ENCODE measurements around the gene MDK. TPM values are rescaled to one million over a fixed set of nuclear protein-coding genes. Genes with fewer than 3 reads are reported as not detected.
A peak's percentile ranks its signal among the peaks of the same experiment; 100 is the strongest.

The MDK gene
- total RNA-seq (1 to 10 TPM; 7.2 to 8.0 TPM), polyA plus RNA-seq (under 1 TPM in 1 of 3 donors, not detected in 2; 0.52 TPM), total RNA-seq (0.93 to 3.8 (median 2.6) reads per million in 6 experiments)

GRCh38 chr11:46381048-46381818 is at the start of gene MDK:
Gene MDK, plus strand, starts transcription at chr11:46381669. Its CDS starts 389 bp downstream, at chr11:46382058.
- Mint-ChIP-seq H3K4me3 (peak within 1 kb of the TSS; percentile 71 to 89 (median 82)), H3K27me3 (peaks cover 5 to 17% (median 11%) of the 10 kb centered on the region in 5 donors)

DNA sequence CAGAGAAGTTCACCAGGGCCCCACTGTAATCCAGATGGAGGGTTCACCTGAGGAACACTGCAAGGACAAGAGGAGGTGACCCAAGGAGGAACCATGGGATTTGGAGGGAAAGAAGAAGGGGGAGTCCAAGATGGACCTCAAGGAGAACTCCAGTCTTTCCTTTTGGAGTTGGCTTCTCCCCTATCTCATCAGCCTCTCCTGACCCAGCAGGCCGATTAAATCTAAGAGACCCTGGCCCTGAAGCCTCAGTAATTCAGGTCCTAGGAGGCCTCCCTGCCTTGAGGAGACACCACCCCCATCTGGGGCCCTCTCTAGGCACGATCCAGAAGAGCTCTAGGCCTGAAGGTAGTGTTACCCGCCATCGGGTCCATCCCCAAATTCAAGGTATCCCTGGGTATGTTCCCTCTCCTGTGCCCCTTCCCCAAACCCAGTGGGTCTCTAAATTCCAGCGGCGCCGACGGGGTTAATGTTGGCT is 49.3 kb upstream of the MDK start:
- Mint-ChIP-seq H3K4me3 (peak overlapping the region; percentile 74 to 96 (median 87)), H3K9me3 (no peaks in the 10 kb centered on the region), H3K27ac (peak overlapping the region; percentile 71 to 99 (median 96)), H3K4me1 (peaks cover 29 to 73% (median 64%) of the 10 kb centered on the region in 4 donors), H3K36me3 (peaks cover 0 to 7% (median 0%) of the 10 kb centered on the region in 3 donors), H3K27me3 (peaks cover 0 to 18% (median 0%) of the 10 kb centered on the region in 5 donors)
- POLR2A ChIA-PET: interaction anchor here (0.7 to 9.1 kb wide), 10 partner anchors 8 to 89 kb away, joined by 3 to 303 read pairs (median 4); partner anchors contain the start of gene DGKZ
- peak in 1 of 2 donors; percentile 4 for ATAC-seq
- DNase-seq: no peak

More at GRCh38 chr11:46381048-46381818, at the start of gene MDK:
- H3K9me3 Mint-ChIP-seq: no peaks in the 10 kb centered on the region
- H3K27ac Mint-ChIP-seq: peak within 1 kb of the TSS in 8 of 10 donors; percentile 15 to 85 (median 76)
- H3K36me3 Mint-ChIP-seq: peaks cover 0 to 25% (median 10%) of the 10 kb centered on the region in 3 donors
- POLR2A ChIA-PET: interaction anchor here (1.1 to 2.2 kb wide), 5 partner anchors 13 to 36 kb away, joined by 3 to 9 read pairs (median 4); no protein-coding TSS in a partner anchor
- peaks cover 12 to 23% (median 16%) of the 10 kb centered on the region in 4 donors for H3K4me1 Mint-ChIP-seq
- DNase-seq (no peak), ATAC-seq (peak; percentile 24 to 33)

- peaks cover 27 to 73% (median 68%) of the 10 kb centered on the region in 4 donors for H3K4me1 Mint-ChIP-seq
- ATAC-seq (peak; percentile 33 to 54), DNase-seq (peak in 9 of 10 donors; percentile 38 to 74 (median 52))
- peaks cover 0 to 18% (median 0%) of the 10 kb centered on the region in 5 donors for H3K27me3 Mint-ChIP-seq
- peak overlapping the region; percentile 78 to 96 (median 92) for H3K4me3 Mint-ChIP-seq
- POLR2A ChIA-PET: interaction anchor here (0.6 to 9.1 kb wide), 11 partner anchors 8 to 90 kb away, joined by 3 to 303 read pairs (median 4); partner anchors contain the start of gene DGKZ
- peak overlapping the region; percentile 83 to 99 (median 96) for H3K27ac Mint-ChIP-seq
- H3K36me3 Mint-ChIP-seq: peaks cover 0 to 7% (median 0%) of the 10 kb centered on the region in 3 donors
- H3K9me3 Mint-ChIP-seq: no peaks in the 10 kb centered on the region
Measured at GRCh38 chr11:46332568-46333393, 48.7 kb upstream of the MDK start.

DNA sequence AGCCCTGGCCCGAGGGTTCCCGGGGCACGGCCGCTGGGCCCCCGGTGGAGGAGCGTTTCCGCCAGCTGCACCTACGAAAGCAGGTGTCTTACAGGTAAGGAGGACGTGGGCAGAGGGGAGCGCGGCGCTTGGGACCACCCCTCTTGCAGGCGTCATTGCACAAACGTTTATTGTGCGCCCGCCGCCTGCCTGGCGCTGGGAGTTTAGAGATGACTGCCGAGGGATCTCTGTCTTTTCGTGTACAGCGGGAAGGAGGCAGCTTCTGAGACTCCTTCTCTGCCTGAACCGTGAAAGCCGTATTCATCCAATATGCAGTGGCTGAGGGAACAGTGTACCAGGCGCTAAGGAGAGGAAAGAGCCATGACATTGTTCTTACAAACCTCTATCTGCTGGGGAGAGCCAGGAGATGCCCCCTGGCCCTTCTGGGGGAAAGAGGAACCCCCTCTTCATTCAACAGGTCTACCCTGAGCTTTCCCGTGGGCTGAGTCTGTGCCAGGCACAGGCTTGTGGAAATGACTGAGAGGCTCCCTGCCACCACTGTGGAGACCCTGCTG is 48.0 kb upstream of the MDK start:
- Mint-ChIP-seq H3K27ac (peak overlapping the region; percentile 69 to 94 (median 89)), H3K4me3 (peak overlapping the region; percentile 78 to 95 (median 88)), H3K9me3 (no peaks in the 10 kb centered on the region), H3K36me3 (peaks cover 0 to 9% (median 0%) of the 10 kb centered on the region in 3 donors), H3K27me3 (peaks cover 0 to 18% (median 0%) of the 10 kb centered on the region in 5 donors), H3K4me1 (peaks cover 27 to 75% (median 70%) of the 10 kb centered on the region in 4 donors)
- DNase-seq: peak in 6 of 10 donors; percentile 33 to 54 (median 45)
- POLR2A ChIA-PET: interaction anchor here (0.6 to 9.1 kb wide), 5 partner anchors 14 to 69 kb away, joined by 4 to 303 read pairs (median 6); partner anchors contain the start of gene DGKZ
- ATAC-seq: peak; percentile 19 to 29

DNA sequence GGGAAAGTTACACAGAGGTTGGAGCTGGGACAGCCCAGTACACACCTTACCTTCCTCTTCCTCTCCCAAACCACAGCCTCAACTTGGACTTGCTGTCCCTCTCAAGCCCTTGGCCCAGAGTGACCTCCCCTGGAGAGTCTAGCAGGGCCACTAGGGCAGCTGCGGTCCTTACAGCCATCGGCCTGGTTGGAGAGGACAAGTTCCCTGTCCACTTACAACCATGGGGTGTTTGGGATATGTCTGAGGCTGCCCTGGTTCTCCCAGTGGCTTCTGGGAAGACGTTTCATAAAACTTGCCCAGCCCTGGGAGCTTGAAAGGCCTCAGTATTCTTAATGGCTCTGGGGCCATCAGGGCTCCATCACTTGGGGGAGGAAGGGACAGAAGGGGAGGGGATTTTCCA is 47.3 kb upstream of the MDK start:
- Mint-ChIP-seq H3K27ac (peak overlapping the region in 6 of 10 donors; percentile 27 to 94 (median 80)), H3K4me1 (peaks cover 28 to 82% (median 74%) of the 10 kb centered on the region in 4 donors), H3K4me3 (peak overlapping the region; percentile 78 to 95 (median 88)), H3K27me3 (peaks cover 0 to 18% (median 0%) of the 10 kb centered on the region in 5 donors), H3K36me3 (peaks cover 0 to 9% (median 0%) of the 10 kb centered on the region in 3 donors), H3K9me3 (no peaks in the 10 kb centered on the region)
- POLR2A ChIA-PET: interaction anchor here (6.4 to 9.1 kb wide), 2 partner anchors 15 kb away, joined by 85 to 303 read pairs; partner anchors contain the start of gene DGKZ
- DNase-seq (no peak), ATAC-seq (no peak)

DNA sequence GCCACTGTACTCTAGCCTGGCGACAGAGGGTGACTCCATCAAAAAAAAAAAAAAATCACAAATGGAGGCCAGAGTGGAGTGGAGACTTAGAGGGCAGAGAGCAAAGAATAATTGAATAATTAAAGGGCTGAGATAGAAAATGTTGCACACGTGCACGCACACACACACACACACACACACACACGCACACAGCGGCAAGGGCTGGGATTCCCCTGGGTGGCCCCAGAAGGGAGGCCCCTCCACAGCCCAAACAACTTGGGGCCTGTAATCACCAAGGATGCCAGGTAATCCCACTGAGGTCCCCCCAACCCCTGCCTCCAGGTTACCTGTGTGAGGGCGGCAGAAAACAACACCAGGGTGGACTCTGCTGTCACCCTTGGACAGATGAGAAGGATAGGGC is 46.2 kb upstream of the MDK start:
- Mint-ChIP-seq H3K9me3 (no peaks in the 10 kb centered on the region), H3K36me3 (peaks cover 0 to 9% (median 0%) of the 10 kb centered on the region in 3 donors), H3K27ac (peak overlapping the region in 1 of 10 donors; percentile 32), H3K4me3 (peak overlapping the region in 6 of 10 donors; percentile 18 to 88 (median 59)), H3K27me3 (peaks cover 0 to 11% (median 0%) of the 10 kb centered on the region in 5 donors), H3K4me1 (peaks cover 23 to 82% (median 67%) of the 10 kb centered on the region in 4 donors)
- no peak for DNase-seq
- POLR2A ChIA-PET: interaction anchor here (6.4 to 9.1 kb wide), 2 partner anchors 14 to 16 kb away, joined by 85 to 303 read pairs; partner anchors contain the start of gene DGKZ
- ATAC-seq: no peak

DNA sequence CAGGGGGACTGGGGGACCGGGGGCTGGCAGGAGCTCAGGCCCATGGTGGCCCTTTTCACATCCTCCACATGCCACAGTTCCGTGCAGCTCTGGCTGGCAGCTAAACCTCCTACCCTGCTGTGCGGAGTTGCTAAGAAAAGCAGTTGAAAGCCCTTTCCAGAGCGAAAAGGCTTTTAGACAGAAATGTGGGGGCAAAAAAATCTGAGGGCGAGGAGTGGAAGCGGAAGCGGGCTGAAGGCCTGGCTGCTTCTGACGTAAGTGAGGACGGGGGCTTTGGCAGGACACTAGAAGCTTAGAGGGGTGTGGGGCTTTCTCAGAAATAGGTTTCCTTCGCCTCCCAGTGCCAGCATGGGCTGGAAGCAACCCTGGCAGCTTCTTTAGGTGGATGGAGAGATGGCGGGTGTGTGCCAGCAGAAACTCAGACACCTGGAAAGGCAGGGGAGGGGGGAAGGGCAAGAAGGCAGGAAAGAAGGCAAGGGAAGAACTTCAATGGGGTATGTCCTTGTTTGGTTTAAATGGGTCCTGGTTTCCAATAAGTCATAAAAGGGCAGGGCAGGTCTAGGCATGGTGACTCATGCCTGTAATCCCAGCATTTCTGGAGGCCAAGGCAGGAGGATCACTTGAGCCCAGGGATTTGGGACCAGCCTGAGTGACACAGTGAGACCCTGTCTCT is 45.4 kb upstream of the MDK start:
- H3K36me3 Mint-ChIP-seq: peaks cover 0 to 9% (median 0%) of the 10 kb centered on the region in 3 donors
- H3K4me3 Mint-ChIP-seq: peak overlapping the region in 5 of 10 donors; percentile 1 to 74 (median 23)
- H3K27ac Mint-ChIP-seq: peak overlapping the region in 9 of 10 donors; percentile 1 to 78 (median 46)
- peaks cover 16 to 80% (median 62%) of the 10 kb centered on the region in 4 donors for H3K4me1 Mint-ChIP-seq
- peaks cover 0 to 7% (median 0%) of the 10 kb centered on the region in 5 donors for H3K27me3 Mint-ChIP-seq
- H3K9me3 Mint-ChIP-seq: no peaks in the 10 kb centered on the region
- POLR2A ChIA-PET: interaction anchor here (9.1 kb wide), 1 partner anchor 13 kb away, joined by 303 read pairs; the partner anchor contains the start of gene DGKZ
- DNase-seq (no peak), ATAC-seq (no peak)

- peak overlapping the region in 7 of 10 donors; percentile 8 to 61 (median 43) for H3K27ac Mint-ChIP-seq
- peaks cover 0 to 9% (median 0%) of the 10 kb centered on the region in 3 donors for H3K36me3 Mint-ChIP-seq
- peak overlapping the region in 1 of 10 donors; percentile 54 for H3K4me3 Mint-ChIP-seq
- no peaks in the 10 kb centered on the region for H3K9me3 Mint-ChIP-seq
- H3K4me1 Mint-ChIP-seq: peaks cover 20 to 80% (median 62%) of the 10 kb centered on the region in 4 donors
- ATAC-seq (no peak), DNase-seq (no peak)
- POLR2A ChIA-PET: interaction anchor here (0.8 to 9.1 kb wide), 2 partner anchors 9 to 12 kb away, joined by 5 to 303 read pairs; partner anchors contain the start of gene DGKZ
- H3K27me3 Mint-ChIP-seq: peaks cover 0 to 4% (median 0%) of the 10 kb centered on the region in 5 donors
Measured at GRCh38 chr11:46336563-46337180, 44.8 kb upstream of the MDK start.

GRCh38 chr11:46337626-46338345 is 43.7 kb upstream of the MDK start:
- H3K4me1 Mint-ChIP-seq: peaks cover 25 to 83% (median 65%) of the 10 kb centered on the region in 4 donors
- peaks cover 0 to 9% (median 0%) of the 10 kb centered on the region in 3 donors for H3K36me3 Mint-ChIP-seq
- POLR2A ChIA-PET: interaction anchor here (0.8 kb wide), 1 partner anchor 8 kb away, joined by 5 read pairs; no protein-coding TSS in a partner anchor
- H3K9me3 Mint-ChIP-seq: no peaks in the 10 kb centered on the region
- H3K27me3 Mint-ChIP-seq: peaks cover 0 to 2% (median 0%) of the 10 kb centered on the region in 5 donors
- H3K4me3 Mint-ChIP-seq: peak overlapping the region in 1 of 10 donors; percentile 13
- H3K27ac Mint-ChIP-seq: peak overlapping the region in 3 of 10 donors; percentile 22 to 70 (median 43)
- DNase-seq: no peak
- ATAC-seq: no peak

GRCh38 chr11:46338636-46338987 is 42.9 kb upstream of the MDK start:
- Mint-ChIP-seq H3K27ac (peak overlapping the region in 7 of 10 donors; percentile 12 to 76 (median 33)), H3K36me3 (peaks cover 0 to 9% (median 0%) of the 10 kb centered on the region in 3 donors), H3K4me3 (peak overlapping the region in 2 of 10 donors; percentile 15 to 22), H3K4me1 (peaks cover 29 to 87% (median 69%) of the 10 kb centered on the region in 4 donors), H3K27me3 (no peaks in the 10 kb centered on the region), H3K9me3 (no peaks in the 10 kb centered on the region)
- no peak for DNase-seq
- ATAC-seq: no peak
- POLR2A ChIA-PET: interaction anchor here (0.6 to 1.6 kb wide), 2 partner anchors 10 to 101 kb away, joined by 5 read pairs; no protein-coding TSS in a partner anchor

Data from naive thymus-derived CD8-positive, alpha-beta T cell (primary cell).